Stimulated activated CD8-positive, alpha-beta memory T cell treated with anti-CD3 and anti-CD28 coated beads, Interleukin-7, amount 100 ng/mL, for 4 hours (primary cell): Measurements from ENCODE around the gene SLC39A5.
A peak's percentile ranks its signal among the peaks of the same experiment; 100 is the strongest.
"Not testable (repeated sequence)": the region's sequence is repeated elsewhere in the genome, so short reads cannot be mapped to it uniquely, and the experiment has no call there.

Experiments used
- DNase-seq, 2 donors: peaks; one replicate each; pipeline ENCODE4 v3.0.0-alpha.2; 2020; ENCODE audit warnings: low read depth in 2 of 2

The SLC39A5 gene

DNA sequence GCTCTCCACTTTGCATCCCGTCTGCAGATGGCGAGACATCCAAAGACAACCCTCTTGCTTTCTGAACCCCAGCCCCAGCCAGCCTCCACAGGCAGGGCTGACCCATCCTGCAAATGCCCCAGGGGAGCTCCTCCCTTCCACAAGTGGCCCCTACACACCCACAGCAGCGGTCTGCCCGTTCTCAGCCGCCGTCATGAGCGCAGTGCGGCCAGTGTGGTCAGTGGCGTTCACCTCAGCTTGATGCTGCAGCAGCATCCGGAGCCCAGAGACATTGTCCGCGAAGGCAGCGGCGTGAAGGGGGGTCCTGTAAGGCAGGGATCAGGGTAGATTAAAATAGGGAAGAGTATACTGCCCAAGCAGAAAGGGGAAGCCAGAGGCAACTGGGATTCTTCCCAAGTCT lies 14.6 kb downstream of the SLC39A5 start:
- no peak for DNase-seq

DNA sequence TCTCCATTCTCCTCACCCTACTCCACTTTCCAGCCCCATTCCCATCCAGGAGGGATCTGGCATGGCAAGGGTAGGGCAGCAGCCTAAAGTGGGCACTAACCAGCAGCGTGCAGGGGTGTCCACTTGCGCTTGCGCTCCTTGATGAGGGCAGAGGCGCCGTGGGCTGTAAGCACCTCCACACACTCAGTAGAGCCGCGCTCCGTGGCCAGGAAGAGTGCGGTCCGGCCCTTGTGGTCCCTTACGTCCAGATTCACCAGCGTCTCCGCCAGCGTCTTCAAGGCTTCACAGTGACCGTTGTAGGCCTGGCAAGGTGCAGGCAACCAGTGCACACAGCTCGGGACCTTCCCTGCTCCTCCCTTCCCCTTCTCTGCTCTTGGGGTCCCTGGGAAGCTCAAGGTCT lies 18.1 kb downstream of the SLC39A5 start:
- no peak for DNase-seq

DNA sequence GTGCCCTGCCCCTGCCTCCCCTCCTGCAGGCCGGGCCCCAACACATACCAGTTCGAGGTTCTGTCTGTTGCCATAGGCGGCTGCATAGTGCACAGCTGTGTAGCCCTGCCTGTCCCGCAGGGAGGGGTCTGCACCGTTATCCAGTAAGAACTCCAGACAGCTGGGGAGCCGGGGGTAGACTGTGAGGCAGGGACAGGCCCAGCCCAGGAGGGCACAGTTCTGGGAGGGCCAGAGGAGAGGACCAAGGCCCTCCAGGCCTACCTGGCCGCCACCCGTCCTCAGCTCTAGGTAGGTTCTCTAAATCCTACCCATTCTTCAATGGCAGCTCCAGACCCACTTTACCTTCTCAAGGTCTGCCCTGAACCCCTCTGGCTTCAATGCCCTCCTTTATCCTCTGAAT lies 18.9 kb downstream of the SLC39A5 start:
- DNase-seq: no peak

DNA sequence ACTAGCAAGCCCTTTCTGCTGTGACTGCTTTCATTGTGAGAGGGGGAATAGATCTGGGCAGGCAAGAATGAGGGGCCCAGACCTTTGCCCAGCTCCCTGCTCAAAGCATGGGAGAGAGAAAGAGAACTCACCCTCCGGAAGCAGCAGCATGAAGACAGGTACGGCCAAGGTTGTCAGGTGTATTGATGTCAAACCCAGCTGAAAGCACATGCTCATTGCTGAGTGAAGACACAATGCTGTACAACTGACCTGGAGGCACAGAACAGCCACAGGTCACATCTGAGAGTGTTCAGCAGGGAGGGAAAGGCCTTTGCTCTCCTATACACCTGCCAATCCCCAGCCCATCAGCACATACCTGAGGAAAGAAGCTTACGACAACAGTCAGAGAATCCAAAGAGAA lies 22.8 kb downstream of the SLC39A5 start:
- DNase-seq: no peak

DNA sequence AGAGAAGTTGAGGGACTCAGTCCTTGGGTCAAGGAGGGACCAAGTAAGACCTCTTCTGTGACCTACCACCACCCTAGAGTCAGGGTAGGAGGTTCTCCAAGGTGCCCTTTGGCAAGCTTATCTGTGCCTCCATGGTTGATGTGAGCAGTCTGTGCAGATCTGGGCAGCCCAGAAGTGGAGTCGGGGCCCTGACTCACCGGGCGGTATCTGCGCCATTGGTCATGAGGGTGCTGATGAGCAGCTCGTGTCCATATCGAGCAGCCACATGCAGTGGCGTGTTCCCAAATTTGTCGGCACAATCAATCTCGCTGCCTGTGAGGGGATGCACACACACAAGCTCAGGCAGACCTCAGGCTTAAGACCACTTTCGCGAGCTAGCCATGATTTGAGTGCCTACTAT lies 23.2 kb downstream of the SLC39A5 start:
- DNase-seq: no peak

DNA sequence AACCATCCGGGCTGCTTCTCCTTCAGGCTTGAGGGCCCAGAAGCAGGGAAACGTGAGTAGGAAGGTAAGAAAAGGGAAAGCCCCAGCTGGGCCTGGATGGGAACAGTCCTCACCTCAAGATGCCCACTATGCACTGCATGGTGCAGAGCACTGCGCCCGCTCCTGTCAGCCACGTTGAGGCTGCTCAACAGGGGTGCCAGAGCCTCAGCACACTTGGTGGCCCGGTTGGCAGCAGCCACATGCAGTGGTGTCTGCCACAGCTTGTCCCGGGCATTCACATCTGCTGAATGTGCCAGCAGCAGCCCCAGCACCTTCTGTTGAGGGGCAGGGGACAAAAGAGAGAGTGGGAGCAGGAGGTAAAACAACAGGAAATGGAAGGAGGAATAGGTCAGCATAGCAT lies 25.8 kb downstream of the SLC39A5 start:
- DNase-seq: no peak

DNA sequence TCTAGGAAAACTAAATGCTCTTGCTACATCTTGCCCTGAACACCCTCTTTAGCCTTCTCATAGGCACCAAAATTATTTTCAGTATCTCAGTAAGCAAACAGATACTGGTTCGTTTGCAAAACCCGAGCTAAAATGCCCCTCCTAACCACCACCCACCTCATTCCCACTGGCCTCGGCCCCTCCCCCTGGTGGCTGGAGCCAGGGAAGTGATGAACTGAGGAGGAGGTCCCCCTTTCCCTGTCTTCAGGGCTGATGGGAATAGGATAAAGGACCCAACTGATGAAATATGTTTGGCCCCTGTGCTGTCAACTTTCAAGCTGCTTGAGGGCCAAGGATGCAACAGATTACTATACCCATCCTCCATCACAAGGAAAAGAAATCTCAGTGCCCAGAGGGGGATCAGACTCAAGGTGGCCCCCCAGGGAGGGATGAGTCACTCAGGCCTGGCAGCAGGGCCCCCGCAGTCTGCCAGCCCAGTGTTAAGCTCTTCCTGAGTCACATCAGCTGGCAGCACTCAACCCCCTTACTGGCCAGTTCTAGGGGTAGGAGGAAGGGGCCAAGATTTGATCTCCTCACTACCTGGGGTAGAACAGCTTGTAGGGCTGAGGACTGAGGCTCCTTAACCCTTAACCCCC lies 26.6 kb downstream of the SLC39A5 start:
- no peak for DNase-seq

DNA sequence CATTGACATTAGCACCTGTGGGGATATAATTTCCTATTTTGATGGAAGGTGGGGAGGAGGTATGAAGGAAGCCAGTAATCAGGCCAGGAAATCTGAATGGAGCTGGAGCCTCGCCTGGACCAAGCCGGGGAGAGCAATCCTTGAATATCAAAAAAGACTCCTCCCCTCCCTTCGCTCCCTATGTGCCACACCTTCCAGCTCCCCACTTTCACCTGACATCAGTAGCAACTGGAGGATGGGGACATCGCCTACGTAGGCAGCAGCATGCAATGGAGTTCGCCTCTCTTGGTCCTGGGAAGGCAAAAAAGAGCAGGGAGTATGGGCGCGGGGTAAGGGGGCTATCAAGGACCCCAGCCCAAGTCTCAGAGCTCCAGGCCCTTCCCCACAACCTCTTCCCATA lies 27.2 kb downstream of the SLC39A5 start:
- DNase-seq: no peak

DNA sequence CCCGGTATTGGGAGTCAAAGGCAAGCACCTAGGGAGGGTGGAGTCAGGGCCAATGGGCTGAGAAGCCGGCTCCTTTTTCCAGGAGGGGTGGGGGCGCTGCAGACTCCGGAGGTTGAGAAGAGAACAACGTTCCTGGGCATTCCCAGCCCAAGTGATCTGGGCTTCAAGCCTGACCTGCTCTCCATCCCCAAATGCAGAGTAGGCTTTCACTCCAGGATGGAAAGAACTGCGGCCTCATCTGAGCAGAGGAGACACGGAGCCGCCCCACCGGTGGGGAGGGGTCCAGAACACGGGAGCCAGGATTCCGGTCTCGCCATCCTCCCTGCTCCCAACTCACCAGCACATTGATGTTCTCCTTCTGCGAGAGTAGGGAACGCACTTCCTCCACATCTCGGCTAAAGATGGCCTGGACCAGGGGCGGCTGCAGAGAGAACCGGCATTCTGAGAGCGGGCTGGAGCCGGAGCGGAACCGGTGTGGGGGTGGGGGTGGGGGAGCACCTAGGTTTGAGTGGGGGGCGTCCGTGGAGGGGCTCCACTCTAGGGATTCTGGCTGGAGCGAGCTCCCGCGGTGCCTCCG lies 27.7 kb downstream of the SLC39A5 start:
- DNase-seq: no peak

DNA sequence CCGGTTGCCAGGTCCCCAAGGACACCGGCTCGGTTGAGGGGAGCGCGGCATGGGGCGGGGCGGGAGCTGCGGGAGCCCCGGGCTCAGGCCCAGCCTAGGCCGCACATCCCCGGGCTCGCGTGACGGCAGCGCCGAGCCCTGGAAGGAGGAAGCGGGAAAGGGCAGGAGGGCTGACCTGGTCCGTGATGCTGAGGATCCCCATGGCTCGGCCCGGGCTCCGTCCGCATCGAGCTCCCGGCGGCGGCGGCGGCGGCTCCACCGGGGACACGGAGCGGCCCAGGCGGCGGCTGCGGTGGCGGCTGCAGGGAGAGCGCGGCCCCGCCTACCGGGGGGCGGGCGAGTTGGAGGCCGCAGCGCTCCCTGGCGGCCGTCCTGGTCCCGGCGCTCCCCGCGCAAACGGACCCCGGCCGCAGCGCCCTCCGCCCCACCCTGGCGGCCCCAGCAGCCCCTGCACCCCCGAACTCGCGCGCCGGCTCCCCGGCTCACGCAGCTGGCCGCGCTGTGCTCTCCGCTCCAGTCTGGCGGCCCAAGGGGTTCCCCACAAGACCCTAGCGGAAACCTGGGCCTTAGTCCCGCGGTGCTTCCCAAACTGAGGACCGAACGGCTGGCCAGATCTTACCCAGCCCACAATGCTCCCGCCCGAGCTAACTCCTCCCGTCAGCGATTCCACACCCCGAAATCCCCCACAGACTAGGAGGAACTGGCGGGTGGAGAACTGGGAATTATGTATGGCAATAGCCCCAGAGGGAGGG lies 28.4 kb downstream of the SLC39A5 start, which contains the start of gene ANKRD52:
Gene ANKRD52, minus strand, starts transcription at position 317 of the 752 bp plus-strand sequence. Its CDS starts 115 bp downstream, at position 202.
- peak; percentile 17 to 75 for DNase-seq

DNA sequence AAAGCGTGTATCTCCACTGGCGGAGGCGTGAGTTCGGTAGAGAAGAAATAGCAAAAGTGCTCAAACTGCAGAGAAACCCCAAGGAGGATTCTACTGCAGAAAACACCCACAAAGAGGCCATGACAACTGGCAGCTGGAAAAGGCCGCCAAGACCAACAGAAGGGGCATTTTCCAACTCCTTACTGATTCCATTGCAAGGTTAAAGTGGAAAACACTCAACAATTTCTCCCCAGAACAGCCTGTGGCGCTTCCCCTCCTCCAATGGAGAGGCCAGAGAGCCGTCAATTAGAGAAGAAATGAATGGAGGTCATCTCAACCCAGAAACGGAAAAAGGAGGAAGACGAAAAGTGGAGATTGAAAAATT lies 29.0 kb downstream of the SLC39A5 start:
- no peak for DNase-seq

DNA sequence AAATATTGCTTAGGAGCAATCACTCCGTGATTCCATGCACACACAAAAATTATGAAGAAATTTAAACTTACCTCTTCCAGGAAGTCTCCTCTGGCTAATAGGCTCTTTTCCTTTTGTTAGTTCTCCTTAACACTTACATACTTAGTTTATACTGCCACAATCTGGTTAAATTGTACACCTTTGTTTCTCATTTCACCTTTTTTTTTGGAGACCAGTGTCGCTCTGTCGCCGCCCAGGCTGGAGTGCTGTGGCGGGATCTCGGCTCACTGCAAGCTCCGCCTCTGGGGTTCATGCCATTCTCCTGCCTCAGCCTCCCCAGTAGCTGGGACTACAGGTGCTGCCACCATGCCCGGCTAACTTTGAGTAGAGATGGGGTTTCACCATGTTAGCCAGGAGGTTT lies 30.5 kb downstream of the SLC39A5 start:
- no peak for DNase-seq

DNA sequence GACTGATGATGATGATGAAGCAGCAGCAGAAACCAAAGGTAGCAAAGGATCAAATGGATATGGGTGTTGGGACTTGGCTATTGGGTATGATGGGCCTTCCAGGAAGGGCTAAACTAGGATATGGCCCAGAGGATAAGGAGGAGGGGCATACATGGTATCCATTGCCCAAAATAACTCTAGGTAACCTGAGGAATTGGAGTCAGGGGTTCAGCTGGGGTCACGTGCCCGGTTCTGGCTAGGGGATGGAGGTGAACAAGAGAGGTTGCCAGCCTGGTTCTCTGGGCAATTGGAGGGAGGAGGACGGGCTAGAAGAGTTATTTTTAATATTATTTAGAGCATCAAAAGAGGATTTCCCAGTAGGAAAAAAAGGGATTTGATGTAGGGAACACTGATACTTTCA lies 31.1 kb downstream of the SLC39A5 start:
- DNase-seq: no peak

DNA sequence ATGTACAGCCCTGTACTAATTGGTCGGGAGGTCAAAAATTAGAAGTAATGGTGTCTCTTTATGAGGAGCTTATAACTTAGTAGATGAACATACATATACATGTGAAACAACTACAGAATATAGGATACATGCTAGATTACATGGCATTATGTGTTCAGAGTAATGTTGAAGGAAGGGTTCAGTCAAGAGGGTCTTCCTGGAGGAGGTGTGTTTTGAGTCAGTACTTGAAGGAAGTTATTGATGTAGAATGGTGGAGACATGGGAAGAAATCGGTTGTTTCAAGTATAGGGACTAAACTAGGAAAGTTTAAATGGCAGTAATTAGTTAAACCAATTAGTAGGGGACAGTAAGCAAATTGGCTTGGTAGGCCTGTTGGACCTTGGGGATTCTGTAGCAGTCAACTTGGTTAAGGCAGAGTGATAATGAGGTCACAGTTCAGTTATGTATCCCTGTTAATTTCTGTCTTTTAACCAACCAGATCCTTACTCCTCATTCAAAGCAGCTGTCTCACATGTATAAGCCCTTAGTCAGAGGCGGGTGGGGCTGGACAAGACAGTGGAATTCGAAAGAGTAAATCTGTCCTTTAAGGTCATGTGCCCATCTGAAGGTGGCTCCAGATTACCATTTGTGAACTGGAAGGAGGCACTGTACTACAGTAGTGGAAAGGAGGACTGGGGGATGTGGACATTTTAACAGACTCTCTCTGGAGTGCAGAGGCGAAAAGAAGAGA lies 31.8 kb downstream of the SLC39A5 start:
- no peak for DNase-seq

DNA sequence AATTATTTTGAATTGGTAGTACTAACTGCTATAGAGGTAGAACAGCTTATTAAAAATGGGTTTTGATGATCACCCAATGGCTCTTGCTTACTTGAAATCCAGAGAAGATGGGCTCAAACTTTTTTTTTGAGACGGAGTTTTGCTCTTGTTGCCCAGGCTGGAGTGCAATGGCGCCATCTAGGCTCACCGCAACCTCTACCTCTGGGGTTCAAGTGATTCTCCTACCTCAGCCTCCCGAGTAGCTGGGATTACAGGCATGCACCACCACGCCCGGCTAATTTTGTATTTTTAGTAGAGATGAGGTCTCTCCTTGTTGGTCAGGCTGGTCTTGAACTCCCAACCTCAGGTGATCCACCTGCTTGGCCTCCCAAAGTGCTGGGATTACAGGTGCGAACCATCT lies 33.1 kb downstream of the SLC39A5 start:
- not testable (repeated sequence) for DNase-seq

DNA sequence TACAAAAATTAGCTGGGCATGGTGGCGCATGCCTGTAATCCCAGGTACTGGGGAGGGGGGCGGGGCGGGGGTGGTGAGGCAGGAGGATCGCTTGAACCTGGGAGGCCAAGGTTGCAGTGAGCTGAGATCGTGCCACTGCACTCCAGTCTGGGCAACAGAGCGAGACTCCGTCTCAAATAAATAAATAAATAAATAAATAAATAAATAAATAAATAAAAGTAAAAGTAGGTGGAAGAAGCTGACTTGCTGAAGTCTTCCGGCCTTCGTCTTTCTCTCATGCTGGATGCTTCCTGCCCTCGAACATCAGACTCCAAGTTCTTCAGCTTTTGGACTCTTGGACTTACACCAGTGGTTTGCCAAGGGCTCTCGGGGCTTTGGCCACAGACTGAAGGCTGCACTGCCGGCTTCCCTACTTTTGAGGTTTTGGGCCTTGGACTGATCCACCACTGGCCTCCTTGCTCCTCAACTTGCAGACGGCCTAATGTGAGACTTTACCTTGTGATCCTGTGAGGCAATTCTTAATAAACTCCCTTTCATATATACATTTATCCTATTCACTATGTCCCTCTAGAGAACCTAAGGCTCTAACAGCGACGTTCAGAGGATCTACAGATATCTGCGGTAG lies 36.3 kb downstream of the SLC39A5 start:
- DNase-seq: not testable (repeated sequence)

DNA sequence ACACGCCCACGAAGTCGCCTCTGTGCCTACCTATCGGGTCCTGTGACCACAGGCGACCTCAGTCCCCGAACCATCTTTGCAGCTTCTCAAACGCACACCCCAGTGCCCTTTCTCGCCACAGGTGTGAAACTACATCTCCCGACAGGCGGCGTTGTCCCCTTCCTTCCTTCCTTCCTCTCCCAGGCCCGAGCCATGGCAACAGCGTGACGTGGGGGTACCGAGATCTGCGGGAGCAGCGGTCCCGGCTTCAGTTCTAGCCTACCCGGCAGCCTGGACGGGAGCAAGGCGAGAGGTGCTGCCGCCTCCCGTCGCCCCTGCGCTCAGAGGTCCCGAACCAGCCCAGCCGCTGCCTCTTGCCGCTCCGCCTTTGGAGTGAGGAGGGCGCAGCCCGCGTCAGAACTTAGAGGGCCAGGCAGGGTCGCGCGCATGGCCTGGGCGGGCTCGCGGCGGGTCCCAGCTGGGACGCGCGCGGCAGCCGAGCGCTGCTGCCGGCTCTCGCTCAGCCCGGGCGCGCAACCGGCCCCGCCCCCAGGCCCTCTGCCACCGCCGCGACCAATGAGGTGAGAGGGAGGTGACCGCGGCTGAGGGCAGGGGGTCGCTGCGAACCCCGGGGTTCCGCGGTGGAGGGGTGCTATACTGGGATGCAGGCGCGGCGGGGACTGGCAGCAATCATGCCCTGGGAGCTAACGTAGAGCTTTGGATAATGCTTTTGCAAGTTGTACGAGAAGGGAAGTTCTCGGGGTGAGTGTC lies 37.0 kb downstream of the SLC39A5 start, which contains the start of gene COQ10A:
Gene COQ10A, plus strand, starts transcription at position 250 of the 750 bp plus-strand sequence. Its CDS starts 177 bp downstream, at position 427.
- DNase-seq: peak; percentile 81 to 83

DNA sequence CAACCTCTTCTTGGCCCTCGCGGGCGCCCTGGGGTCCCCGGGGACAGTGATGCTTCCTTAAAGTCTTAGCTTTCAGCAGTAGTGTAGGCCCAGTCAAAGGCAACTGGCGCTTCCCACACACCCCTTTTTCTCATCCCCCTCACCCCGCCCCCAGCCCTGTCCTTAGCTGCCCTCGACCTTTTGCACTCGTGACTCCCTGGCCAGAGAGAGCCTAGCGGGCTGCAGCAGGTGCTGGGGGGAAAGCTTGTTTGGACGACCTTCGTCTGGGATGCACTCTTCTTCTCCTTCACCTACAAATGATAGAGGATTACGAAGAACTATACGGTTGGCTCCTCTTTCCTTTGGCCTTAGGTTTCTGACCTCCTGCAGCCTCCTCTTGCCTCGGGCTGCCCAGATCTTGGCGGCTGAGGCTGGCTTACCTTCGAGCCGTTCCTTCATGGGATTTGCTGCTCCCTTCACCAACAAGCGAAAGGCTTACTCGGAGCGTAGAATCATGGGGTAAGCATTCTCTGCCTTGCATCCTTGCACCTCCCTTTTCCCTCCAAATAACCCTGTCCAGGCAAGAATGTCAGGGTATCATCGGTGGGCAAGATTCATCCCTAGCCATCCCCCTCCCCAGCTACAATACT lies 37.7 kb downstream of the SLC39A5 start:
- no peak for DNase-seq

DNA sequence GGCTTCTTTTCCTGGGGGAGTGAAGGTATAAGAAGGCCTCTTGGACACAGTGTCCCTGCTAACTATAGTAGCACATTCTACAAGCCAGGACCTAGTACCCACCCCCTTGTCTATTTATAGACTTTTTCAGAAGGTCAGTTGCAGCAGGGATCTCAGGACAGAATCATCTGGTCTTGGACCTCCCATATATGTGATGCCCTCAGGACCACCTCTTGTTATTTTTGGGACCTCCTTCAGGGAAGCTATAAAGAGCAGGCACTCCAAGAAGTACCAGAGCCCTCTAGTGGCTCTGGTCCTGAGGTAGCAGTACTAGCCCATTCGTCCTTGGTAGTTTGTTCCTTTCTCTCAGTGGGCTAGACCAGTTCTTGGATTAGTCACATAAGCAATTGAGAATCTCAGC lies 41.2 kb downstream of the SLC39A5 start:
- no peak for DNase-seq

DNA sequence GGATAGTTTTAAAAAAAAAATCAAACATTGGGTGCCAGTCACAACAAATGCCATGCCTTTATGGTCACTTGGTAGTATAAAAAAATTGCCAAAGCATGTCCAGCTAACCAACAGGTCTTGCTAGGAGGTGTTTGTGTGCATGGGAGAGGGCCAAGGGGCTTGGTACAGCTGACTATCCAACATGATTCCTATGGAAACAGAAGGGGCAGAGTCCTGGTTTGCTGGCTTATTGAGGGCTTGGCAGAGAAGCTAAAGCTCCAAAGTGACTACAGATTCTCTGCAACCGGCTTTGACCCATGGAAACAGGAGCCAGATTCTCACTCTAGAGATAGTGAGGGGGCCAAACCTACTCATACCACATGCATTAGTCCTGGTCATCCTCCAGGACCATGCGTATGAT lies 42.6 kb downstream of the SLC39A5 start:
- not testable (repeated sequence) for DNase-seq

DNA sequence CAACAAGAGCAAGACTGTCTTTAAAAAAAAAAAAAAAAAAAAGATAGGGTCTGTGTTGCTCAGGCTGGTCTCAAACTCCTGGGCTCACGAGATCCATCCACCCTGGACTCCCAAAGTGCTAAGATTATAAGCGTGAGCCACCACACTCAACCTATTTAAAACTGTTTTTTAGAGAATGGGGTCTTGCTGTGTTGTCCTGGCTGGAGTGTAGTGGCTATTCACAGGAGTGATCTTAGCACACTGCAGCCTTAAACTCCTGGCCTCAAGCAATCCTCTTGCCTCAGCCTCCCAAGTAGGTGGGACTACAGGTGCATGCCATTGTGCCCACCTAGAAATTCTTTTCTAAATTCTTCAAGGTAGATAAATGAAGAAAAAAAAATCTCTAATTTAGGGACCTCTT lies 44.4 kb downstream of the SLC39A5 start:
- no peak for DNase-seq
